GM23248 (cell line): ENCODE data around the gene ZNF367. TPM values are rescaled to one million over a fixed set of nuclear protein-coding genes. Genes with fewer than 3 reads are reported as not detected.

ENCODE experiments used
- DNase-seq: peaks from one replicate; pipeline ENCODE4 v3.0.0-alpha.2; 2015
- H2AFZ ChIP-seq: fragments of 200-600 bp; sonication (generic); 2 replicates; pipeline ENCODE4 v1.6.1; 2016; ENCODE audit warnings: antibody characterized with exemption
- H3F3A ChIP-seq: fragments of 200-600 bp; sonication (generic); 2 replicates; pipeline ENCODE4 v1.6.1; 2016; ENCODE audit warnings: mild to moderate bottlenecking, antibody characterized with exemption, mixed run types; ENCODE audit not compliant: insufficient read depth
- H3K27ac ChIP-seq: fragments of 200-600 bp; sonication (generic); 2 replicates; pipeline ENCODE4 v1.5.1; 2016; ENCODE audit warnings: mild to moderate bottlenecking
- H3K27me3 ChIP-seq: fragments of 200-600 bp; sonication (generic); replicated peaks from 2 replicates; pipeline ENCODE4 v1.6.1; 2016; ENCODE audit warnings: mild to moderate bottlenecking; ENCODE audit not compliant: insufficient read depth
- H3K36me3 ChIP-seq: fragments of 200-600 bp; sonication (generic); 2 replicates; pipeline ENCODE4 v1.6.1; 2016; ENCODE audit warnings: low read depth, mild to moderate bottlenecking
- H3K4me1 ChIP-seq: fragments of 200-600 bp; sonication (generic); 2 replicates; pipeline ENCODE4 v1.6.1; 2016; ENCODE audit warnings: mild to moderate bottlenecking; ENCODE audit not compliant: insufficient read depth
- H3K4me2 ChIP-seq: fragments of 200-600 bp; sonication (generic); one replicate; pipeline ENCODE4 v1.6.1; 2016; ENCODE audit warnings: mild to moderate bottlenecking; ENCODE audit not compliant: unreplicated experiment
- H3K4me3 ChIP-seq: fragments of 200-600 bp; sonication (generic); 2 replicates; pipeline ENCODE4 v1.5.1; 2016; ENCODE audit warnings: mild to moderate bottlenecking
- H3K79me2 ChIP-seq: fragments of 200-600 bp; sonication (generic); 2 replicates; pipeline ENCODE4 v1.6.1; 2016; ENCODE audit warnings: mild to moderate bottlenecking; ENCODE audit not compliant: insufficient read depth
- H3K9ac ChIP-seq: fragments of 200-600 bp; sonication (generic); 2 replicates; pipeline ENCODE4 v1.6.1; 2016; ENCODE audit warnings: mild to moderate bottlenecking
- H3K9me2 ChIP-seq: fragments of 200-600 bp; sonication (generic); 2 replicates; pipeline ENCODE4 v1.6.1; 2016; ENCODE audit warnings: mixed run types, mild to moderate bottlenecking, moderate library complexity; ENCODE audit not compliant: insufficient read depth
- H3K9me3 ChIP-seq: fragments of 200-600 bp; sonication (generic); one replicate; pipeline ENCODE4 v1.6.1; 2017; ENCODE audit warnings: low read depth
- H4K20me1 ChIP-seq: fragments of 200-600 bp; sonication (generic); 2 replicates; pipeline ENCODE4 v1.6.0; 2016; ENCODE audit not compliant: insufficient read depth
- EZH2 ChIP-seq: fragments of 200-600 bp; sonication (generic); IDR thresholded peaks from 2 replicates; pipeline ENCODE4 v1.6.1; 2018; ENCODE audit warnings: antibody characterized with exemption, mild to moderate bottlenecking; ENCODE audit not compliant: insufficient read depth, poor library complexity, severe bottlenecking
- EZH2phosphoT487 ChIP-seq: fragments of 200-600 bp; sonication (generic); IDR thresholded peaks from 2 replicates; pipeline ENCODE4 v1.6.1; 2018; ENCODE audit warnings: antibody characterized with exemption, moderate library complexity, mild to moderate bottlenecking, low read depth; ENCODE audit not compliant: insufficient read depth
- WGBS, 2 experiments: methylation state at CpG; one replicate each; pipeline ENCODE4 v1.1.6; 2015 to 2017; ENCODE audit warnings: low lambda C conversion rate in 2 of 2, low coverage in 1 of 2; ENCODE audit errors: missing lambda C conversion rate in 2 of 2; 5-methylcytosine and 5-hydroxymethylcytosine counted together
- in situ Hi-C: fragments of 300-500 bp; cut with MboI; formaldehyde crosslinking; loops from 2 replicates; pipeline ENCODE4 v1.15.0; 2020
- polyA plus RNA-seq: library from polyadenylated mRNA; unstranded; fragments of >200 nt; fragmentation: Nextera tagmentation; extraction: Ambion mirVana; gene quantifications from 2 replicates; pipeline ENCODE4 v1.2.1, GENCODE V29; 2016
- total RNA-seq: library from RNA; depleted of rRNA; stranded (reverse); fragments of >200 nt; shearing (Covaris generic); gene quantifications from 2 replicates; pipeline ENCODE4 v1.2.3, GENCODE V29; 2014

The ZNF367 gene
- total and polyA plus RNA-seq, 2 experiments from 2014 or later, result 2.1 to 9.3 TPM

GRCh38 chr9:96394832-96395496 lies 23.2 kb downstream of the ZNF367 start:
- Histone ChIP-seq H3K4me3 (no peak overlapping the region), H3K9me2 (no peaks in the 10 kb centered on the region), H3K27ac (no peak overlapping the region), H3K27me3 (no peaks in the 10 kb centered on the region), H3K4me1 (no peaks in the 10 kb centered on the region), H3K79me2 (no peaks in the 10 kb centered on the region), H3K9ac (no peak overlapping the region), H4K20me1 (no peaks in the 10 kb centered on the region), H3F3A (no peaks in the 10 kb centered on the region), H3K9me3 (no peaks in the 10 kb centered on the region), H3K4me2 (no peak overlapping the region), H2AFZ (no peak overlapping the region), H3K36me3 (no peaks in the 10 kb centered on the region)
- 98 to 100% methylated on average over 6 of the region's 6 CpGs for WGBS, 2 experiments
- in situ Hi-C loops, result no loop called here
- DNase-seq, result no peak
- TF ChIP-seq EZH2phosphoT487, result no peak
- no peak for TF ChIP-seq EZH2

DNA sequence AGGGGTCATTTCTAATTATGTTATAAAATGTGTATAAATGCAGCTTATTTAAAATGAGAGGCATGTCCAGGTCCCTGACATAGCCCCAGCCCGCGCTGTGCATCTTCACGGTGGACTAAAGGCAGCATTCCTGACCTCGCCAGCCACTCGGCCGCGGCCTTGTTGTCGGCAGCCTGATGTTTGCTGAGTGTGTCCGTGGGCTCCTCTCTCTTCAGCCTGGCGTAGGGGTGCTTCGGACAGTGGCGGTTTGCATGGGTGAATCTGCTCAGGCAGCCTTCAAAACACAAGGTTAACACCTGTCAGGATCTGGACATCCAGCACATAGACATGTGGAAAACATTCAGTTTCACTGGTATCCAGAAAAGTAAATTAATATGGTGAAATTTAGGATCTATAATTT lies 25.9 kb downstream of the ZNF367 start:
- Histone ChIP-seq H2AFZ (no peak overlapping the region), H3K27ac (no peak overlapping the region), H3K79me2 (no peaks in the 10 kb centered on the region), H3F3A (no peaks in the 10 kb centered on the region), H3K4me1 (no peaks in the 10 kb centered on the region), H4K20me1 (no peaks in the 10 kb centered on the region), H3K36me3 (no peaks in the 10 kb centered on the region), H3K9ac (no peak overlapping the region), H3K9me3 (no peaks in the 10 kb centered on the region), H3K4me2 (no peak overlapping the region), H3K27me3 (no peaks in the 10 kb centered on the region), H3K9me2 (no peaks in the 10 kb centered on the region), H3K4me3 (no peak overlapping the region)
- no peak for DNase-seq
- in situ Hi-C loops, result no loop called here
- WGBS, 2 experiments, result 98% methylated on average over 12 of the region's 12 CpGs
- no peak for TF ChIP-seq EZH2
- no peak for TF ChIP-seq EZH2phosphoT487

DNA sequence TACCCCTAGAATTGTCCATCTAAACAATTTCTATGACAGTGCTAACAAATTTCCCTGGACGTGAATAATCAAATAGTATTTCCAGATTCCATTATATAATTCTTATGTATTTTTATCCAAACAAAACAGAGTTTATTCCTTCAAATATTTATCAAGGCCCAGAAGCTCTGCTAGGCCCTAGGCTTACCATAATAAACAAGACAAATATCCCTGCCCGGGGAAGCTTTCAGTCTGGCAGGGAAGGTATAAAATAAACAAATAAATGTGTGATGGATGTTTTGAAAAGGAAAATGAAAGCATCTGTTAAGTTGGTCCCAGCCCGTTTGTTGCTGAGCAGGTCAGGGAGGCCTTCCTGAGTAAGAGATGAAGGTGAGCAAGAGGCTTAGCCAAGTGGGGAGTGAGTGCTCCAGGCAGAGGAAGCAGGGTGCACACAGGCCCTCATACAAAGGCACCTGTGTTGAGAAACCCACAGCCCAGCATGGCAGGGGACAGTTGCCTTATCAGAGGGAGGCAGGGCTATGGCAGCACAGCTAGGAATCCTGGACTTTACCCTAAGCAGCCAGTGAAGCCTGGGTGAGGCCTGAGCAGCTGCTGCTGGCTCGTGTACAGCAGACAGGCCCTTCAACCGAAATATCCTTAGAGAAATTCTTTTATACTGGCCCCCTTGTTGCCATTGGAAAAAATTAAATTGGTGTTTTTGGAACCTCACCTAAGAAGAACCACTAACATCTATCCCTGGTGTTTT lies 27.0 kb downstream of the ZNF367 start:
- no peak overlapping the region for H3K9ac ChIP-seq
- no peak overlapping the region for H3K4me2 ChIP-seq
- no peaks in the 10 kb centered on the region for H3K36me3 ChIP-seq
- H3K79me2 ChIP-seq, result no peaks in the 10 kb centered on the region
- DNase-seq, result no peak
- H3F3A ChIP-seq, result no peaks in the 10 kb centered on the region
- 87 to 88% methylated on average over 5 of the region's 5 CpGs for WGBS, 2 experiments
- H3K9me3 ChIP-seq, result no peaks in the 10 kb centered on the region
- H3K4me1 ChIP-seq, result no peaks in the 10 kb centered on the region
- H3K27ac ChIP-seq, result no peak overlapping the region
- no peak overlapping the region for H3K4me3 ChIP-seq
- no peaks in the 10 kb centered on the region for H3K9me2 ChIP-seq
- in situ Hi-C loops, result no loop called here
- TF ChIP-seq EZH2 (no peak), EZH2phosphoT487 (no peak)
- no peaks in the 10 kb centered on the region for H4K20me1 ChIP-seq
- no peaks in the 10 kb centered on the region for H3K27me3 ChIP-seq
- H2AFZ ChIP-seq, result no peak overlapping the region

DNA sequence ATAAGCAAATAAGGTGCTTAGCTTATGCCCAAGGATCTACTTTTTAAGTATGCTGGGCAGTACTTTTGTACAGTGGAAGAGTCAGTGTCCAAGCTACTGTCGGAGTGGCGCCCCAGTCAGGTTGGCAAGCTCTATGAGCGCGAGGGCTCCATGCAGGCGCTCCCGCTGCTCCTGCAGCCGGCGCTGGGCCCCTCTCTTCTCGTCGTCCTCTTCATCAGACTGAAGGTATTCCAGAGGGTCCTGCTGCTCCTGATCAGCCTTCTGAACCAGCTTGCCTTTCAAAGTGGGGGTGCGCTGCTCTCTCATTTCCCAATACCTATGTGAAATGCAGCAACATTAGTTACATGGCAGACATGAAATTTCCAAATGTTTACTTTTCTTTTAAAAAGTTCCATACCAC lies 30.0 kb downstream of the ZNF367 start:
- 97 to 98% methylated on average over 11 of the region's 11 CpGs for WGBS, 2 experiments
- H3K4me2 ChIP-seq, result no peak overlapping the region
- no peaks in the 10 kb centered on the region for H3F3A ChIP-seq
- H3K4me3 ChIP-seq, result no peak overlapping the region
- no peaks in the 10 kb centered on the region for H3K27me3 ChIP-seq
- DNase-seq, result no peak
- H3K27ac ChIP-seq, result no peak overlapping the region
- H3K9me2 ChIP-seq, result no peaks in the 10 kb centered on the region
- H3K9ac ChIP-seq, result no peak overlapping the region
- no peak overlapping the region for H2AFZ ChIP-seq
- no peaks in the 10 kb centered on the region for H3K9me3 ChIP-seq
- in situ Hi-C loops, result no loop called here
- H3K36me3 ChIP-seq, result no peaks in the 10 kb centered on the region
- no peaks in the 10 kb centered on the region for H3K79me2 ChIP-seq
- TF ChIP-seq EZH2 (no peak), EZH2phosphoT487 (no peak)
- no peaks in the 10 kb centered on the region for H3K4me1 ChIP-seq
- H4K20me1 ChIP-seq, result no peaks in the 10 kb centered on the region
